Activated CD8-positive, alpha-beta memory T cell treated with anti-CD3 and anti-CD28 coated beads, Interleukin-2, amount 50 U/mL, for 48 hours (primary cell): ENCODE results near the gene MYO5C.
"Not testable (repeated sequence)": the region's sequence is repeated elsewhere in the genome, so short reads cannot be mapped to it uniquely, and the experiment has no call there.

ENCODE experiments used
- DNase-seq: peaks from one replicate; pipeline ENCODE4 v3.0.0-alpha.2; 2020

Gene MYO5C

GRCh38 chr15:52241489-52241888 lies 54.1 kb downstream of the MYO5C start:
- no peak for DNase-seq

GRCh38 chr15:52240166-52240565 lies 55.4 kb downstream of the MYO5C start:
- DNase-seq, result no peak

- DNase-seq, result not testable (repeated sequence)
Observed at GRCh38 chr15:52238989-52239525, 56.5 kb downstream of the MYO5C start.

GRCh38 chr15:52238149-52238548 lies 57.5 kb downstream of the MYO5C start:
- no peak for DNase-seq

GRCh38 chr15:52236013-52236412 lies 59.6 kb downstream of the MYO5C start:
- no peak for DNase-seq

- DNase-seq, result no peak
Observed at GRCh38 chr15:52234596-52235541, 60.7 kb downstream of the MYO5C start.

GRCh38 chr15:52233405-52233804 lies 62.2 kb downstream of the MYO5C start:
- DNase-seq, result no peak

- DNase-seq, result no peak
Observed at GRCh38 chr15:52232327-52232726, 63.3 kb downstream of the MYO5C start.

- DNase-seq, result no peak
Observed at GRCh38 chr15:52230073-52230472, 65.5 kb downstream of the MYO5C start.

- no peak for DNase-seq
Observed at GRCh38 chr15:52228921-52229320, 66.7 kb downstream of the MYO5C start.

- peak; percentile 63 for DNase-seq
Observed at GRCh38 chr15:52227456-52227855, 68.1 kb downstream of the MYO5C start.

- no peak for DNase-seq
Observed at GRCh38 chr15:52225230-52225629, 70.4 kb downstream of the MYO5C start.

GRCh38 chr15:52224211-52224610 lies 71.4 kb downstream of the MYO5C start:
- no peak for DNase-seq

GRCh38 chr15:52221730-52222129 lies 73.9 kb downstream of the MYO5C start:
- peak; percentile 42 for DNase-seq

GRCh38 chr15:52220937-52221660 lies 74.5 kb downstream of the MYO5C start:
- DNase-seq, result peak; percentile 42

- peak; percentile 25 for DNase-seq
Observed at GRCh38 chr15:52220251-52220650, 75.4 kb downstream of the MYO5C start.

GRCh38 chr15:52218816-52219215 lies 76.8 kb downstream of the MYO5C start:
- no peak for DNase-seq

GRCh38 chr15:52218371-52218770 lies 77.2 kb downstream of the MYO5C start:
- no peak for DNase-seq

- DNase-seq, result peak; percentile 59
Observed at GRCh38 chr15:52217186-52217585, 78.4 kb downstream of the MYO5C start.

GRCh38 chr15:52214553-52214952 lies 81.1 kb downstream of the MYO5C start:
- DNase-seq, result no peak

- DNase-seq, result no peak
Observed at GRCh38 chr15:52213206-52213605, 82.4 kb downstream of the MYO5C start.

GRCh38 chr15:52208306-52208946 lies 87.2 kb downstream of the MYO5C start:
- peak; percentile 84 for DNase-seq

- DNase-seq, result no peak
Observed at GRCh38 chr15:52207191-52207590, 88.4 kb downstream of the MYO5C start.
